ENCODE results near the gene BRINP1. TPM values are rescaled to one million over a fixed set of nuclear protein-coding genes. Genes with fewer than 3 reads are reported as not detected.

The BRINP1 gene
- total and polyA plus RNA-seq, 2 of the 8 experiments (the other 6 are each of a cell fraction or from before 2014, with no cell fraction given) = 19.5 to 20.5 TPM

DNA sequence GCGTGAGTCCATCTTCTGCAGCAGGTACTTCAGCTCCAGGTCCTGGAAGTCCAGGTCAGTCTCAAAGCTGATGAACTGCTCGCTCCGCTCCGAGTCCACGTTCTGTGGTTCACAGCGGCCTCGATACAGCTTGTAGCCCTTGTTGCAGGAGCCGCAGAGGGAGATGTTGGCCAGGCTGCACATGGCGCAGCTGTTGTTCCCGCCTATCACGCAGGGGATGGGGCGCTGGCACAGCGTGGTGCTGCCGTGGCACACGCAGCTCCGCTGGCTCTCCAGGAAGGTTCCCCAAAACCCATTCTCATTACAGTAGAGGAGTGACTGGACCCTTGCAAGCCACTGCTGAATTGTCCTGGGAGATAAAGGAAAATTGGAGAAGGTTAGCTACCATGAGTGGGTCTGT, 201.4 kb downstream of the BRINP1 start:
- H3K4ac ChIP-seq (replicated peaks; ENCODE audit: insufficient read length, low read depth, low read length) = no peak overlapping the region
- peak overlapping the region; percentile 42; the same call in 1 of the 2 replicates for H2BK12ac ChIP-seq (ENCODE audit: low read depth, low read length)
- CTCF ChIA-PET (ENCODE audit: partially characterized antibody) = interaction anchor here (0.6 to 1.3 kb wide), 4 partner anchors 9 to 127 kb away, joined by 3 read pairs; no protein-coding TSS in a partner anchor
- TF ChIP-seq NRF1 (IDR thresholded peaks at IDR 0.05; ENCODE audit: low read depth, low read length) (no peak), BACH1 (IDR thresholded peaks at IDR 0.05; ENCODE audit: low read length) (no peak), TAF7 (optimal IDR thresholded peaks at IDR 0.05; ENCODE audit: borderline replicate concordance, low read depth, low read length) (no peak), RNF2 (IDR thresholded peaks at IDR 0.05; ENCODE audit: borderline replicate concordance, low read depth, low read length, missing control alignments, poor library complexity, severe bottlenecking) (no peak), SIX5 (IDR thresholded peaks at IDR 0.05; ENCODE audit: low read depth, low read length) (no peak), SP2 (IDR thresholded peaks at IDR 0.05; ENCODE audit: low read length) (no peak), EZH2 (IDR thresholded peaks at IDR 0.05; ENCODE audit: low read depth, low read length, severe bottlenecking) (no peak), KDM5A (IDR thresholded peaks at IDR 0.05; ENCODE audit: low read length) (no peak)

More for the DNA sequence above, 201.4 kb downstream of the BRINP1 start:
- Histone ChIP-seq H3K9ac (replicated peaks in 1 of 4; ENCODE audit: extremely low read depth in 1 of 4, low read depth in 3 of 4, low read length in 3 of 4) (no peak overlapping the region), H3K56ac (replicated peaks; ENCODE audit: insufficient read length, low read depth, low read length) (no peak overlapping the region), H2BK20ac (ENCODE audit: low read length) (peak overlapping the region; percentile 6; the same call in 1 of the 2 replicates), H3K4me3 (ENCODE audit: extremely low read depth in 1 of 4, insufficient read depth in 2 of 4, low read depth in 3 of 4, low read length in 4 of 4) (no peak overlapping the region), H4K8ac (ENCODE audit: extremely low read depth, insufficient read depth, low read length) (no peak overlapping the region), H4K91ac (replicated peaks; ENCODE audit: insufficient read length, low read length) (no peak overlapping the region), H3K79me2 (ENCODE audit: control insufficient read depth in 1 of 2, insufficient read depth in 2 of 2, low read length in 2 of 2) (no peaks in the 10 kb centered on the region), H4K5ac (ENCODE audit: insufficient read length, low read depth, low read length) (no peak overlapping the region), H2AK5ac (ENCODE audit: low read depth, low read length) (peak overlapping the region; percentile 32; the same call in 1 of the 2 replicates), H3K18ac (ENCODE audit: extremely low read depth, low read length) (0 out of 2 replicates have a peak overlapping the region, but pooled peaks have one; percentile 10), H3K27me3 (replicated peaks in 1 of 4; ENCODE audit: control insufficient read depth in 3 of 4, extremely low read depth in 1 of 4, insufficient read depth in 3 of 4, low read length in 3 of 4) (no peaks in the 10 kb centered on the region), H3K36me3 (ENCODE audit: control insufficient read depth in 2 of 4, insufficient read depth in 4 of 4, low read length in 3 of 4) (peaks cover 0 to 5% (median 1%) of the 10 kb centered on the region in 4 experiments; a peak in 4 of 8 replicates), H2AFZ (ENCODE audit: low read length) (no peak overlapping the region), H2BK120ac (replicated peaks; ENCODE audit: low read depth, low read length) (no peak overlapping the region), H3K14ac (ENCODE audit: insufficient read length) (no peak overlapping the region), H3K9me3 (ENCODE audit: insufficient read depth in 2 of 2, low read depth in 1 of 2, low read length in 1 of 2) (no peaks in the 10 kb centered on the region), H3K79me1 (ENCODE audit: low read depth, low read length) (peaks cover 3% of the 10 kb centered on the region; the same call in 1 of the 2 replicates), H2BK5ac (ENCODE audit: low read depth, low read length) (no peak overlapping the region), H3K23ac (ENCODE audit: insufficient read length) (no peak overlapping the region), H4K20me1 (replicated peaks in 1 of 2; ENCODE audit: control insufficient read depth in 1 of 2, insufficient read depth in 2 of 2, low read length in 2 of 2) (no peaks in the 10 kb centered on the region), H3K4me2 (ENCODE audit: insufficient read depth in 1 of 2, low read depth in 2 of 2, low read length in 2 of 2) (no peak overlapping the region), H3K23me2 (ENCODE audit: low read depth, low read length) (no peaks in the 10 kb centered on the region), H3K4me1 (replicated peaks in 1 of 4; ENCODE audit: control insufficient read depth in 3 of 4, insufficient read depth in 4 of 4, low read length in 3 of 4) (no peaks in the 10 kb centered on the region; a peak in 1 of 7 replicates), H2BK15ac (ENCODE audit: low read length) (no peak overlapping the region), H3K27ac (ENCODE audit: low read depth, low read length) (no peak overlapping the region)
- DNase-seq (ENCODE audit: low read depth in 1 of 2, low spot score in 2 of 2) = no peak
- FAIRE-seq = no peak
- POLR2A ChIA-PET (ENCODE audit: partially characterized antibody) = no interaction called here
- 98% methylated on average over 16 of the region's 16 CpGs; no CpG with 5 or more reads in 1 of the 2 experiments for WGBS, 2 experiments (ENCODE audit: extremely low coverage in 1 of 2, insufficient coverage in 1 of 2, insufficient read length in 1 of 2, insufficient replicate concordance in 2 of 2, low coverage in 1 of 2, low lambda C conversion rate in 2 of 2, missing lambda C conversion rate in 1 of 2)
